GM19035 (cell line): Measurements from ENCODE around the gene DAPK2.

Source experiments
- ATAC-seq: cut with Tn5 transposase; IDR thresholded peaks from one replicate; pipeline ENCODE4 v1.9.1; 2021; ENCODE audit not compliant: unreplicated experiment

DAPK2 gene

DNA sequence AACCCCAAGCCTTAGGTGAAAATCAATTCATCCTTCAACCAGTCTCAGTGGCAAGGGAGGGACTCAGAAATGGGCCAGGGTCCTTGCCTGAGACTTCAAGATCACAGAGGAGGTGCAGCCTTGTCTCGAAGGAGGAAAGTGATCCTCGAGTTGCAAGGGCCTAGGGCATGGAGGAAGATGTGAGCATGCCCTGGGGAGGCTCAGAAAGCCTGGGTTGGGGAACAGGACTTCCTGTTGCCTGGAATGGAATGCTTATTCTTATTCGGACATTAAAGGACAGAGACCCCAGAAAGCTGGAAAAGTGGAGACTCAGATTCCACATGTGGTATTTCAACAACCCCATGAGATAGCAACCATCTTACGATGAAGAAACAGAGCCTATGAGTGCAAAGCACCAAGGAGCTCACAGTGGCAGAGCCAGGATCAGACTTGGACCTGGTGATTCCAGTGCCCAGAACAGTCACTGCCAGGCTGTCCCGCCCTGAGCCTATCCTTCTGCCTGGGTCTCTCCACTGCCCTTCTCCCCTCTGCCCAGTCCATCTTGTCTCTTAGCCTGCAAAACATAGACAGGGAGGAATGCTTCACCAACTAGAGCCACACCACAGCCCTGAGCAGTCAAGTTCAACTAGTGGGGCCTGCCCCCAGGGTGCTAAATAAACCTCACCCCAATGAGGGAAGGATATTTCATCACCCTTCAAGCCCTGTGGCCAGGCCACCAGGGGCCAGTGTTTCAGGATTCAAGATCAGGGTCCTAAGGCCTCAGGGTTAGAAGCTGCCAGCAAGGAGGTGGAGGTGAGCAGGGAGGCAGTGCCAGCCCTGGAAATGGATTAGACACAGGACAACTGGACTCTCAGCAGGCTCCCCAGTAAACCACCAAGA lies 21.9 kb downstream of the DAPK2 start:
- ATAC-seq, result no peak

DNA sequence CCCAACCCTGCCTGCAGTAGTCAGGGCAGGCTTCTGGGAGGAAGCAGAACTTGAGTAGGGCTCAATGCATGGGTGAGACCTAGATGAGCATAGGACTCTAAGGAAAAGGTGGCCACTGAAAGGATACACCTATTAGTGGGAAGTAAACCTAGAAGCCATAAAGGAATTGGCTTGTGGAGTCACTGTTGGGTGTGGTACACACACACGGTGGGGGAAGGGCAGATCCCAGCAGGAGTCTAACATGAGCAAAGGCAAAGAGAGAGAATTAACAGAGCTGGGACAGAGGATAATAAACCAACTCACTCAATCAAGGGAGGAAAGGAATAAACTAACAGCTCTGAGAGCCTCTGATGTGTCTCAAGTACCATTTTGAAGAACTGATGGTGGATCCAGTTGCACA lies 23.1 kb downstream of the DAPK2 start:
- ATAC-seq, result no peak

DNA sequence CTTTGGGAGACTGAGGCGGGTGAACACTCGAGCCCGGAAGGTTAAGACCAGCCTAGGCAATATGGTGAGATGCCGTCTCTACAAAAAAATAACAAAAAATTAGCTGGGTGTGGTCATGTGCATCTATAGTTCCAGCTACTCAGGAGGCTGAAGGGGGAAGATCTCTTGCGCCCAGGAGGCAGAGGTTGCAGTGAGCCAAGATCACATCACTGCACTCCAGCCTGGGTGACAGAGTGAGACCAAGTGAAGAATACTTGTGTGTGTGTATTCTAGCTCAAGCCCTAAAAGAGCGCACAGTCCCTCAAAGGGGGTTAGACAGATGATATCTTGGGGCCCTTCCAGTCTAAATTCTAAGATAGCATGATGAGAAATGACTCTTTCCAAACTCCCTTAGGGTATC lies 23.7 kb downstream of the DAPK2 start:
- no peak for ATAC-seq

DNA sequence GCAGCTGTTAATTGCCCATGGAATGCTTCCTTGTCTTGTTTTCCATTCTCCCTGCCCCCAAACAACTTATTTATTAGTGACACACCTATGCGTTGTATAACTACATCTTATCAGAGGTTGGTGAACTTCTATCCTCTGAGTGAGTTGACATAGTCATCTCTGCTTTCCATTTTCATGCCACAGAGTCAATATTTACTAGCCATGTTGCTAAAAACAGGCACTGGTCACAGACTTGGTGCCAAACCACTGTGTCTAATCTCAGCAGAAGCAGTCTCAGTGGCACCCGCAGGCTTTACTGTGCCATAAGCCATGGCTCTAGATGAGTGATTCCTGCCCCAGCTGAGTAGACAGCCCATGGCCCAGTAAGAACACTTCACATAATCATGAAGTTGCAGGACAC lies 26.5 kb downstream of the DAPK2 start:
- no peak for ATAC-seq

DNA sequence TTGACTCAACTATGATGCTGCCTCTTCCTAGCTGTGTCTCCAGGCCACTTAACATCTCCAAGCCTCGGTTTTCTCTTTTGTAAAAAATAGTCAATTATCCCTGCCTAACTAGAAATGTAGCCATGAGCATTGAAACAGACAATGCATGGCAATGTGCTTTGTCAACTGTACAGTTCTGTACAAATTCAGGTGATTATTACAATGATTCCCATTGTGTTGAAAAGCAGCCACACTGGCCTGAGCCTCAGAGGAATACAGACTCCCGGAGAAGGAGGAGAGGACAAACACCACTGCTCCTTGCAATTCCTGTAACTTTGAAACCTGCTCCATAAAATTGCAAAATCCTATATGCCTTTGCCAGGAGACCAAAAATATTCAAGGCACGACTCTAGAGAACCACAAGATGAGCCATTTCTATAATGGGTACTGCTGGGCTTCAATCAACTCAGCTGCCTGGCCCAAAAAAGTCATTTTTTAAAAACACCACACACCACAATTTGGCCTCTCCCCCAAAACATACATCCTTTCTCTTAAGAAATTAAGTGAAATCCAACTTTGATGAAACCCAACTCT lies 28.6 kb downstream of the DAPK2 start:
- ATAC-seq, result no peak

DNA sequence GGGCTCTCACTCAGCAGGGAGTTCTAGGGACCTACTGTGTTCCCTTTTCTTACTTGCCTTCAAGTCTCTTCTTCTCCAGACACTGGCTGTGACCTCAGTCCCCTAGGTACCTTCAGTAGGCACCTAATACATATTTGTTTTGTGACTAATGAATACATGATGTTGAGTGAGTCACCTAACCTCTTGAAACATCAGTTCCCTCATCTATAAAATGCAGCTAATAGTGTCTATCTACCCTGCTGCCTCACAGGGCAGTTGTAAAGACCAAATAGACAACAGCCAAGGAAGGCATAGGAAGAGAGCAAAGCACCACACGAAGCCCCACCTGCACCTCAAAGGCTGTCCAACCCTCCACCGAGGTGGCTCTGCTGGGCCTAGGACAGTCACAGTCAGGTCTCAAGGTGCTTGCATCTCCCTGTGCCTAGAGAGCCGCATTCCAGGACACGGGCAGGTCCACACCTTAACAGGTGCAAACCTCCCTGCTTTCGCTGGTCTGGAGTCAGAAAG lies 29.1 kb downstream of the DAPK2 start:
- no peak for ATAC-seq

DNA sequence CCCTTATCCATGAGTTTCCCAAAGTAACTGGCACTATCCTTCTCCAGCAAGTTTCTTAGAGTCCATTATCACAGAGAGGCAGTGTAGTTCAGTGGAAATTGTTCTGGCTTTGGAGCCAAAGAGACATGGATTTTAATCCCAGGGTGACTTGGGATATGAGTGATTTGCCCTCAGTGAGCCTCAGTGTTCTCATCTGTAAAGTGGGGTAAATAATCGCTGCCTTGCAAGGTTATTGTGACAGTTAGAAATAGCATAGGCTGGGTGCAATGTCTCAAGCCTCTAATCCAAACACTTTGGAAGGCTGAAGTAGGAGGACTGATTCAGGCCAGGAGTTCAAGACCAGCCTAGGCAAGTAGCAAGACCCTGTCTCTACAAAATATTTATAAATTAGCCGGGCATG lies 30.0 kb downstream of the DAPK2 start:
- ATAC-seq, result no peak

DNA sequence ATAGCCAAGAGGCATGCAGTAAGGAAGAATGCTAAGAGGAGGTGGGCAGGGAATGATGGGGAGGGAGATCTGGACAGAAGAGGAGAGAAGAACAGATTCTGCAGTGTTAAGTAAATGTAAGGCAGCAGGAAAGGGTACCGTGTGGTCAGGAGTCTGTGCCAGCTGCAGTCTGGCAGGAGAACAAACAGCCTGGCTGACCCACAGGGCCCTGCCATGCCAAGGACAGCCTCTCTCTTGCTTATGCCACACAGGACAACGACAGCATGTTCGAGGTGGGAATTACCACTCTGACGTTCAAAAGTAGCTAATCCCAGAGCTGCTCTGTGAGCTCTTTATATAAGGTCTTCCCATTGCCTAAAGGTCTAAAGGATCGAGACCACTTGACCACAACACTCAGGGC lies 31.3 kb downstream of the DAPK2 start:
- ATAC-seq, result no peak

DNA sequence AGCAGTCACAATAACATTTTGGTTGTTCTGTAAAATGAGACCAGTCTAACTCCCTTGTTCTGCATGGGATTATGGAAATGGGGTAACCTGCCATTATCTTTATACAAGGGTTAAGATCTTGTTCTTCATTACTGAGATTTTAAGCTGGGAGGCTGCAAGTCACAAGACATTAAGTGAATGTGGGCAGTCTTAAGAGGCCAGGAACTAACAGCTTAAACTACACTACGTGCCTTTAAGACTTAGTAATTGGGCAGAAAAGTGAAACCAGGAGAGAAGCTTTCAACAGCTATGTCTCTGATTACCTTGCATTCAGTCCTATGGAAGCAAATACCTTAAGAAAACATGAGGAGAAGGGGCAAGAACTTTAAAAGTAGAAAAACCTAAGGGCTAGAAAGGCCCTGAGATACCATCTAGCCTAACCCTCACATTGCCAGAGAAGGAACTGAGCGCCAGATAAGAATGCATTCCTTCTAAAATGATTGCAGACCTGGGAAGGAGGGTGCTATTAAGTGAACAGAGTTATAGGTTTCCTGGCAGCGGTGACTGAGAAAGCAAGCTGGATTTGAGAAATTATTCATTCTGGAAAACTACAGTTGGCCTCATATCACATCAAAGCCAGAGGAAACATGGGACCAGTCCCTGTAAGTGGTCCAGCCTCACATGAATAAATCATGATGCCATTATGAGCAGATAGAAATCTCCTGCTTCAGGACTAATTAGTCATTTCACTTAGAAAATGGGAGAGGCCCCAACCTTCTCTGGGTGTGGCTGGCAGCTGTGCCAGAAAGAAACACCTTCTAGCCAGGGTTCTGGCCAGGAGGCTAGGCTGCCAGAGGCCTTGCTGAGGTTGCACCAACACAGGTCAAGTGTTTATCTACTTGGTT lies 32.9 kb downstream of the DAPK2 start:
- no peak for ATAC-seq

DNA sequence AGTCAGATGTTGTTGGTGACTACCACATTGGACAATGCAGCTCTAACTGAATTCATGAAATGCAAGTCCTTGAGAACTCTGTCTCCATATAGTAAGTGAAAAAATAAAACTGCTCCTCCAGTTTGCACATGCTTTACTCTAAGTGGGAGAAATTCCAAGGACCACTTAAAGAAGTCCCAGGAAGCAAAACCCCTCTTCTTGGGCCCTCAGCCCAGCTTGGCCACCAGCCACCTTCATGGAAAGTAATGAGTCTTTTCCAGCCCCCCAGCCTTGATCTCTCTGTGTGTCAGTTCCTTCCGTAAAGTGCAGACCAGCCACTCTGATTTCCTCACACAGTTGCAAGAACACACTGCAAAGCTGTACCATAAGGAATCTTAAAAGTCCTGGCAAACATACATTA lies 34.5 kb downstream of the DAPK2 start:
- no peak for ATAC-seq

DNA sequence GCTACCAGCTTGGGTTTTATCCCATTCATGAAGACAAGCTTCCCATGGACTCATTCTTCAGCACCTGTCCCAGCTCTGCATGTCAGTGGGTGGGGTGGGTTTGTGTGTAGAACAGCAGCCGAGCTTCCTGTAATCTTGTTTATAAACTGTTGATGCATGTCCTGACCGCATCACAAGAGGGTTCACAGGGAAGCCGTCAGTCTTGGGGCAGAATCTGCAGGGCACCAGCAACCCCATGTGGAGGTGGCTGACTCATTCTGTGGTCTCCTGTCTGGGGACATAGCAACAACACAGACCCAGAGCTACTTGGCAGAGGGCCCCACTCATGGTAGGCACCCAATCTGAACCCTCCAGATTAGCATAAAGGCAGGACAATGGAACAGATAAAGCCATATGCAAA lies 35.6 kb downstream of the DAPK2 start:
- ATAC-seq, result peak; percentile 75

DNA sequence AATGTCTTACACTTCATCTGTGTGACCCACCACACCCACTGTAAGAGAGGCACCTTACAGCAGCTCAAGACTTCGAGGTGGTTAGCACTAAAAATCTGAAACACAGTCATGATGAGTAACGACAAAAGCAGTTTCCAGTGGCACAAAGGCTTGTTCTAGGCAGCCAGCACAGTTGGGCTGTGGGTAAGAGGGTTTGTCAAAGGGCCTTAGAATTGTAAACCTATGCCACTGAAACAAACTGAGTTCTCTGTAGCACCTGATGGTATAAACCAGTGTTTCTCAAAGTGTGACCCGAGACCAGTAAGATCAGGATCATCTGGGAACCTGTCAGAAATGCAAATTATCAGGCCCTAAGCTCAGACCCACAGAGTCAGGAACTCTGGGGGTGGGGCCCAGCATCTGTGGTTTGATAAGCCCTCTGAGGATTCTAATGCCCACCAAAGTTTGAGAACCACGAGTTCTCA lies 36.5 kb downstream of the DAPK2 start:
- peak; percentile 47 for ATAC-seq

DNA sequence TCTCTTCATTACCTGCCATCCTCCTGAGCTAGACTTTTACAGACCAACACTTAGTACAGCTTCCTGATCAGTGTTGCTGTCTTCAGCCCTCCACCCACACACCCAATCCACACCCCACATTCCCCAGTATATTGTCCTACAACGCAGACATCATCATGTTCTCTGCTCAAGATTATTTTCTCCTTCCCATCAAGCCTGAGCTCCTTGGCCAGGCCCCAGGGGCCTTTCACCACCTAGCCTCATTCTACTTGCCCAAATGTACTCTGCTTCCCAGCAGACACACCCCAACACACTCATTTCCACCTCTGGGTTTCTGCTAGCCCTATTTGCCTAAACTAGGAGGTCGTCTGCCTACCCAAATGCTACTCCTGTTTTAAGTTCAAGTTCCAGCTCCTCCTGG lies 37.0 kb downstream of the DAPK2 start:
- ATAC-seq, result no peak

DNA sequence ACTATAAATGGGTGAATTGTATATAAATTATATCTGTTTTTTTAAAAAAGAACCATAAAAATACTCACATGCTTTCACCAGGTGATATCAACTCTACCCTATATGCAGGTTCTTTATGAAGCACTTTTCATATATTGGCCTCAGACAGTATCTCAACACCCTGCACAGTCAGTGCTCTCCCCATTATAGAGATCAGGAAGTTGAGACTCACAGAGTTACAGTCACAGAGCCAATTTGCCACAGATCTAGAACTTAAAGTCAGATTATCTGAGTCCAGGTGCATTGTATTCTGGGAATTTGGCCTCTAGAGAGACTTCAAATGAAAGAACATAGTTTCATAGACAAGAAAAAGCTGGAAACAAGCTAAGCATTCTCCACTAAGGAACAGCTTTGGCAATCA lies 38.1 kb downstream of the DAPK2 start:
- ATAC-seq, result no peak

DNA sequence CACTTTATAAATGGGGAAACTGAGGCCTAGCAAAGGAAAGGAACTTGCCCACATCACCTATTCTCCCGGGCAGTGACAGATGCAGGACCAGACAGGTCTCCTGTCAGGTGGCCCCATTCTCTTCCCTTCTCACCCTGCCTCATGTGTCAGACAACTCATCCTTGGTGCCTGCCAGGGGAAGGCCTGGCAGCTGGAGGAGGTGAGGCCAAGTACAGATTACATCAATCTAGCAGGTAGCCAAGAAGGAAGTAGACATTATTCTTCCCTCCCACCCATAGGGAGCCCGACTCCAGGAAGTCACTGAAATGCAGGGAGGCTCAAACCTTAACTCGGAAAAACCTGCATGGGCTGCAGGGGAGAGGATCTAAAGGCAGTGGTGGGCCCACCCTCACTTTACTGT lies 39.6 kb downstream of the DAPK2 start:
- no peak for ATAC-seq

DNA sequence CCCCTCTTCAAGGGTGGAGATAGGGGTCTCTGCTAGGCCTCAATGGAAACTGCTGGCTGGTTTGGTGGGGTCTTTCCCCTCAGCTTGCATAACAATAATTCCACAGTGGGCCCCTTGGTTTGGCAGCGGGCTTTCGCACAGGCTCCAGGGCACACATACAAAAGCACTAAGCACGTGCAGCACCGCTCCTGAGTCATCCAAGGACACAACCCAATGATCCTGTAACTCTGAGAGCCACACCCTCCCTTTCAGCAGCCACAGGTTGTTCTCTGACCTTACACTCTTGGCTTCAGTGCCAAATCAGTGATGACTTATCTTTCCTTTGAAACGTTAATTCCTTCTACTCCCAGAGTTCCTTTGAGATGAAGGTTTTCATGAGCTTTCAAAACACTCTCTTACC lies 41.7 kb downstream of the DAPK2 start:
- no peak for ATAC-seq

DNA sequence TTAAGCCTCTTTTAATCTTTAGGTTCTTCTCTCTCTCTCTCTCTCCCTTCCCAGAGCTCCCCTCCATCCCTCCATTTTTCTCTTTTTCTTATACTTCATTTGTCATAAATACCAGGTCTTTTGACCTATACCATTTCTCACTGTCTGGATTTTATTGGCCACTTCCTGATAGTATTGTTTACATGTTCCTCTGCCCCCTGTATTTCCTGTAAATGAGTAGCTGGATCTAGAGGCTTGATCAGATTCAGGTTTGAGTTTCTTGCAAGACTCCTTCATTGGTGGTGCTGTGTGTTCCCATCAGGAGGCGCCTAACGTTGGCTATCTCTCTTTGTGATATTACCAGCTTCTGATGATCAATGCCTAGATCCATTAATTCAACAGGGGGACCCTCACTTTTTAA lies 42.2 kb downstream of the DAPK2 start:
- no peak for ATAC-seq

DNA sequence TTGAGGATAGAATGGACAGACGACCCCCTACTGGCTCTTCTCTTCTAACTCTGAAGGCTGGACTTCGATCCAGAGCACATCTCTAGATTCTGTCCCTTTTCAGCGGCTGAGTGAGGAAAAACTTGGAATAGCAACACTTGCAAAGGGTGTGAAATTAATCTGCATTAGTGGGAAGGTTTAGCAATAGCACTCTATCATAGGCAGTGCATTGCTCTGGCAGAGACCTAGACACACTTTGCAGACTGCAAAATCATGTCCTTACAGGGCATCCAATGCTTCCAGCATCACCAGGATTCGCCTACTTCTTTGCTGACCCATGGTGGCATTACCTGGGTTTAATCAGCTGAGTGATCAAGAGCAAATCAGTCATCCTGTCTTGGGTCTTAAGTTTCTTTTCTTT lies 43.1 kb downstream of the DAPK2 start:
- ATAC-seq, result no peak

DNA sequence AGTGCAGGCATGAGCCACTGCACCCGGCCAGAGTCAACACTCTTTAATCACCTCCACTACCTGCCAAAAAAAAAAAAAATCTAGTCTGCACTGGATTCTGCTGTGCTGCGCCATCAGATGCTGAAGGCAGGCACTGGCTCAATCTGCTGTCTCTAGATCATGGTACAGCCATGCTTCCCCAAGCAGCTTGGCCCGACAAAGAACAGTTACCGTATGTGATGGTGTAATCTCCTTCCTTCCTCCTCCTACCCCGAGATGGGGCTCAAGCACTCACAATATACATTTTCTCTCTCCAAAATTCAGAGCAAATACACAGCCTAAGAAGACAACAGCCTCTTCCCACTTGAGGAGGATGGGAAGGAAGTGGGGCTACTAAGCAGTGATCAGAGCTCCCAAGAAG lies 45.1 kb downstream of the DAPK2 start:
- ATAC-seq, result no peak

DNA sequence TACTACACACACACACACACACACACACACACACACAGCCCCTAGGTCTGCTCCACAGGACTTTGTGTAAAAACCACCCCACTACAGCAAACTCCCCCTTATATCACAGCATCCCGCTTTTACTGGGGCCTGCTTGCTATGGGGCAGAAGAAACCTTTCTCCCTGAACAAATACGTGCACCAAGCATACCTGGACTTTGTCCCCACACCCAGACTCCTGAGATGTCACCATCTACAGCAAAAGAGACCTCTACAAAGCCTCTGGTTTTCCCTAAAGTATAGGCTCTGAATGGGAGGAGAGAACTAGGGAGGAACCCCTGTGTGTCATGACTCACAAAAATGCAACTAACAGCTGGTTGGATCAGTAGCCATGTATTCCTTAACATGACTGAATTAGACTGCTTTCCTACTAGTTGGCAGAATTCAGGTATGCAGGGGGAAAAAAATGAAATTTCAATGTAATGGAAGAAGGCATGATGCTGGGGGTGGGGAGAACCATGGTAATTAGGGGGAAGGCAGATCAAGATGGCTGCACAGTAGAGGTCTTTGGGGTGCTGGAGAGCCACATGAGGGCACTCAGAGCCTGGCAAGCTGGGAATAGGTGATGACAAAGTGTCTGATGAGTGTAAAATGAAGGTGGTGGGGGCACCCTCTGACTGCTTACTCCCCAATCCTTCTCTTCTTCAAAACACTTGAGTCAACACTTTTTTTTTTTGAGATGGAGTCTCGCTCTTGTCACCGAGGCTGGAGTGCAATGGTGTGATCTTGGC lies 45.9 kb downstream of the DAPK2 start:
- ATAC-seq, result no peak

DNA sequence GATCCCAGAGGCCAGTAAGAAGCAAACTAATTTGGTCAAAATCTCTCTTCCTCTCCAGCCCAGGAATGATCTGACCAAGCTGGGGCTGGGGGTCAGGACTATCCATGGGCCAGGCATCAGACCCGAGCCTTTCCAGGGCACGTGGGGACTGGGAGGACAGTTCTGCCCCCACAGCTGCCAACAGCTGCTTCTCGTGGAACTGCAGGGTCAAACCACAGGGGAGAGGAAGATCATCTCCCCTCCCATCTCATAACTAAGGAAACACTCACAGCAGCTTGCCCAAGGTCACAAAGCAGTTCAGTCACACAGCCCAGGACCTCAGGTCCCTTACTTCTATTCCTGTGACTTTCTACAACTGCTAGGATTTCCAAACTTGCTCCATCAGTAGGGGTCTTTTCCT lies 47.1 kb downstream of the DAPK2 start:
- ATAC-seq, result no peak
